KG1 (cell line): ENCODE measurements around the gene BMPR1A.
"Not testable (repeated sequence)": the region's sequence is repeated elsewhere in the genome, so short reads cannot be mapped to it uniquely, and the experiment has no call there.

Experiments
- DNase-seq: peaks from one replicate; lab custom pipeline; 2025; lab: John Stamatoyannopoulos, UW

Gene BMPR1A

GRCh38 chr10:86941426-86941825 is 185.0 kb downstream of the BMPR1A start:
- no peak for DNase-seq

GRCh38 chr10:86941991-86942421 is 185.6 kb downstream of the BMPR1A start:
- DNase-seq = no peak

GRCh38 chr10:86942441-86943315 is 186.3 kb downstream of the BMPR1A start:
- no peak for DNase-seq

- DNase-seq = no peak
Observed at GRCh38 chr10:86943316-86944030, 187.1 kb downstream of the BMPR1A start.

GRCh38 chr10:86944031-86944419 is 187.6 kb downstream of the BMPR1A start:
- DNase-seq = no peak

GRCh38 chr10:86944471-86944870 is 188.1 kb downstream of the BMPR1A start:
- no peak for DNase-seq

GRCh38 chr10:86944907-86945306 is 188.5 kb downstream of the BMPR1A start:
- DNase-seq = no peak

- no peak for DNase-seq
Observed at GRCh38 chr10:86945361-86946212, 189.2 kb downstream of the BMPR1A start.

GRCh38 chr10:86946213-86947155 is 190.1 kb downstream of the BMPR1A start:
- no peak for DNase-seq

- DNase-seq = not testable (repeated sequence)
Observed at GRCh38 chr10:86947806-86948205, 191.4 kb downstream of the BMPR1A start.

GRCh38 chr10:86950349-86950748 is 193.9 kb downstream of the BMPR1A start:
- no peak for DNase-seq

GRCh38 chr10:86951184-86951761 is 194.9 kb downstream of the BMPR1A start:
- DNase-seq = no peak

- DNase-seq = no peak
Observed at GRCh38 chr10:86952106-86952505, 195.7 kb downstream of the BMPR1A start.

GRCh38 chr10:86952697-86953096 is 196.3 kb downstream of the BMPR1A start:
- DNase-seq = not testable (repeated sequence)

GRCh38 chr10:86953747-86954680 is 197.6 kb downstream of the BMPR1A start:
- DNase-seq = no peak

- no peak for DNase-seq
Observed at GRCh38 chr10:86954681-86955500, 198.5 kb downstream of the BMPR1A start.

GRCh38 chr10:86955501-86956194 is 199.2 kb downstream of the BMPR1A start:
- DNase-seq = no peak

- DNase-seq = no peak
Observed at GRCh38 chr10:86956195-86956847, 199.9 kb downstream of the BMPR1A start.
